ENCODE results near the gene PBX1.

Gene PBX1

DNA sequence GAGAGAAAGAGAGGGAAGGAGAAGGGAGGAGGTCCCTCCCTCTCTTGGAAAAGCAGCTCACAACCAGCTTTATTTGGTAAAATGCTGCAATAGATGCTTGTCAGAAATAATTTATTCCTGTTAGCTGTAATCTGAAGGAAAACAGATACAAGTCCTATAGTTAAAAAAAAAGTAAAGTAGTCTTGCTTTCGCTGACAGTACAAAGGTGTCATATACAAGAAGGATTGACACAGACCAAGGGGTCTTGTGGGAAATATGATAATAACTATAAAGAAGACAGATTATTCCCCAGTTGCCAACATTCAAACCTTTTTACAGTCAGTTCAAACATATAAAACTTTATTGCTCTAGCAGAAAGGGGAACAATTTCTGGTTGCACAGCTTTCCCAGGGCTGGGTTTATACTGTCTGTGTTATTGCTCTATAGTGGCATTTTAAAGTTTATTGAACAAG lies 145.0 kb downstream of the PBX1 start:
- TF ChIP-seq, protein P1, sequence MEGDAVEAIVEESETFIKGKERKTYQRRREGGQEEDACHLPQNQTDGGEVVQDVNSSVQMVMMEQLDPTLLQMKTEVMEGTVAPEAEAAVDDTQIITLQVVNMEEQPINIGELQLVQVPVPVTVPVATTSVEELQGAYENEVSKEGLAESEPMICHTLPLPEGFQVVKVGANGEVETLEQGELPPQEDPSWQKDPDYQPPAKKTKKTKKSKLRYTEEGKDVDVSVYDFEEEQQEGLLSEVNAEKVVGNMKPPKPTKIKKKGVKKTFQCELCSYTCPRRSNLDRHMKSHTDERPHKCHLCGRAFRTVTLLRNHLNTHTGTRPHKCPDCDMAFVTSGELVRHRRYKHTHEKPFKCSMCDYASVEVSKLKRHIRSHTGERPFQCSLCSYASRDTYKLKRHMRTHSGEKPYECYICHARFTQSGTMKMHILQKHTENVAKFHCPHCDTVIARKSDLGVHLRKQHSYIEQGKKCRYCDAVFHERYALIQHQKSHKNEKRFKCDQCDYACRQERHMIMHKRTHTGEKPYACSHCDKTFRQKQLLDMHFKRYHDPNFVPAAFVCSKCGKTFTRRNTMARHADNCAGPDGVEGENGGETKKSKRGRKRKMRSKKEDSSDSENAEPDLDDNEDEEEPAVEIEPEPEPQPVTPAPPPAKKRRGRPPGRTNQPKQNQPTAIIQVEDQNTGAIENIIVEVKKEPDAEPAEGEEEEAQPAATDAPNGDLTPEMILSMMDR (IDR thresholded peaks at IDR 0.05) = no peak
- no peak overlapping the region for H3K4me3 ChIP-seq (ENCODE audit: low read depth in 1 of 2, low read length in 1 of 2)
- H3K27me3 ChIP-seq = peaks cover 11% of the 10 kb centered on the region
- H3K27ac ChIP-seq = no peak overlapping the region
- no peaks in the 10 kb centered on the region for H3K36me3 ChIP-seq
- no peaks in the 10 kb centered on the region for H3K9me3 ChIP-seq
- peaks cover 2 to 4% of the 10 kb centered on the region in 2 experiments for H3K4me1 ChIP-seq (ENCODE audit: control insufficient read depth in 1 of 2, insufficient read depth in 1 of 2, low read depth in 1 of 2, low read length in 1 of 2)

DNA sequence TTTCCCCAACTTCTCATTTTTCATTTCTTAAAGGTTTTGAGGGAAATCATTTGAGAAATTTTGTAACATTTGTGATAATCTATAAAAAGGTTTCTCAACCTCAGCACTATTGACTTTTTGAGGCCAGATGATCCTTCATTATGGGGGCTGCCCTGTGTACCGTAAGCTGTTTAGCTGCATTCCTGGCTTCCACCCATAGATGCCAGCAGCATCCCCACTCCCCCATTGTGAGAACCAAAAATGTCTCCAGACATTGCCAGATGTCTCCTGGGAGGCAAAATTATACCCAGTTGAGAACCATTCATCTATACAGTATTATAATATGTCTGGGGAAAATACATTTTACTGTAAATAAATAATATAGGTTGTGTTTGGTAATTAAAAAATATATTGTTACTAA lies 146.0 kb downstream of the PBX1 start:
- H3K27me3 ChIP-seq = peaks cover 11% of the 10 kb centered on the region
- H3K4me3 ChIP-seq (ENCODE audit: low read depth in 1 of 2, low read length in 1 of 2) = no peak overlapping the region
- H3K27ac ChIP-seq = no peak overlapping the region
- no peaks in the 10 kb centered on the region for H3K9me3 ChIP-seq
- TF ChIP-seq, protein P1 (IDR thresholded peaks at IDR 0.05) = no peak
- no peaks in the 10 kb centered on the region for H3K36me3 ChIP-seq
- H3K4me1 ChIP-seq (ENCODE audit: control insufficient read depth in 1 of 2, insufficient read depth in 1 of 2, low read depth in 1 of 2, low read length in 1 of 2) = peaks cover 6 to 8% of the 10 kb centered on the region in 2 experiments

DNA sequence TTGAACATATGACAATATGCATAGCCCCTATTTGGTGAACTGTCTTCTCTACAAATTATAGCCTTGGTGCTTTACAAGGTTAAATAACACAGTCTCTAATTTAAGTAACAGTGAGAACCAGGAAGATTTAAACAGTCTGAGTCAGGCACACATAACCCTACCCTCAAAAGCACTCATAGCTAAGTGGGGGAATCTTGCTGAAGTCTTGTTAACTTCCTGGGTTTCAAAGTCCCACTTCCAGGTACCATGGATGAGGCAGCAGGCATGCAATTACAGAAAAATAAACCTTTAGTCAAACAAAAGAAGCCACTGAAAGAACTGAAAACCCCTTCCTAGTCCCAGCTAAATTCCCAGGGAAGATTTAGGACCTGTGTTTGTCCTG lies 147.6 kb downstream of the PBX1 start:
- TF ChIP-seq, protein P1 (IDR thresholded peaks at IDR 0.05) = no peak
- Histone ChIP-seq H3K36me3 (no peaks in the 10 kb centered on the region), H3K27me3 (peaks cover 14% of the 10 kb centered on the region), H3K9me3 (no peaks in the 10 kb centered on the region), H3K27ac (no peak overlapping the region), H3K4me3 (ENCODE audit: low read depth in 1 of 2, low read length in 1 of 2) (no peak overlapping the region), H3K4me1 (ENCODE audit: control insufficient read depth in 1 of 2, insufficient read depth in 1 of 2, low read depth in 1 of 2, low read length in 1 of 2) (peaks cover 6 to 8% of the 10 kb centered on the region in 2 experiments)

DNA sequence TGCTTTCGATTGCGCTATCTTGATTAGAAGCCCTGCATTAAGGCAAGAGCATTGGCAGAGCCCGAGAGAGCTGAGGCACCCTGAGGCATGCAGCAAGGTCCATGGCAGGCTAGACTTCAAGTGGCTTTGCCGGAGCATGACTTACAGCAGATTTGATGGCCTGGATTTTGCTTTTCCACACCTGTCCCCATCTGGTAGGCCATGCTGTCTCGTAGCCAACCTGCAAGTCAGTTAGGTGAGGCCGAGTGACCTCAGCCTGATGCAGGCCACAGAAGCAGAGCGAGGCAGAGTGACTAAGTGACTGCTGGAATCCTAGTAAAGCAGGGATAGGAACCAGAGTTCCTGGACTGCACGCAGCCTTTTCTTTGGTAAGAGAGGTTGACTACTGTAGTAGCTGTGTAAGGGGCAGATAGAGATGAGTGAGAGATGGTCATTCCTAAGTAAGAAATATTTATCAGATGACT lies 148.9 kb downstream of the PBX1 start:
- H3K4me1 ChIP-seq (ENCODE audit: control insufficient read depth in 1 of 2, insufficient read depth in 1 of 2, low read depth in 1 of 2, low read length in 1 of 2) = peaks cover 6 to 8% of the 10 kb centered on the region in 2 experiments
- H3K27ac ChIP-seq = no peak overlapping the region
- no peaks in the 10 kb centered on the region for H3K36me3 ChIP-seq
- TF ChIP-seq, protein P1 (IDR thresholded peaks at IDR 0.05) = no peak
- no peaks in the 10 kb centered on the region for H3K9me3 ChIP-seq
- peaks cover 27% of the 10 kb centered on the region for H3K27me3 ChIP-seq
- no peak overlapping the region for H3K4me3 ChIP-seq (ENCODE audit: low read depth in 1 of 2, low read length in 1 of 2)

DNA sequence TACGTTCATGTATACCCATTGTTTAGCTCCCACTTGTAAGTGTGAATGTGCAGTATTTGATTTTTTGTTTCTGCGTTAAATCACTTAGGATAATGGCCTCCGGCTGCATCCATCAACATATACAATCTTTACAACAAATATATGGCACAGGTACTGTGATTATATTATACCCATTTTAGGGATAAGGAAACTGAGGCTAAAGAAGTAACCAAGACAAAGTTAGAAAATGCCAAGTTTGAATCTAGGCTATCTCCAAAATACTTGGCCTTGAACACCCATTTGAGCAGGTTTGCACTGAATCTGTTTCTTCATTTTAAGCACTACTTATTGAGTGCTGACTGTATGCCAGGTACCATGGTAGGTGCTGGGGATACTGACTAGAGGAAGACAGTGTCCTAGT lies 149.6 kb downstream of the PBX1 start:
- H3K27ac ChIP-seq = no peak overlapping the region

More for the DNA sequence above, 149.6 kb downstream of the PBX1 start:
- Histone ChIP-seq H3K27me3 (peaks cover 27% of the 10 kb centered on the region), H3K9me3 (no peaks in the 10 kb centered on the region), H3K36me3 (no peaks in the 10 kb centered on the region), H3K4me3 (ENCODE audit: low read depth in 1 of 2, low read length in 1 of 2) (no peak overlapping the region), H3K4me1 (ENCODE audit: control insufficient read depth in 1 of 2, insufficient read depth in 1 of 2, low read depth in 1 of 2, low read length in 1 of 2) (peaks cover 6 to 8% of the 10 kb centered on the region in 2 experiments)
- TF ChIP-seq, protein P1 (IDR thresholded peaks at IDR 0.05) = no peak

All from neutrophil (primary cell).